ENCODE measurements around the gene TNFRSF14. TPM values are rescaled to one million over a fixed set of nuclear protein-coding genes. Genes with fewer than 3 reads are reported as not detected.

The TNFRSF14 gene
- total and polyA plus RNA-seq, 2 experiments from 2014 or later: not detected

- H3K4me1 Mint-ChIP-seq: peaks cover 13% of the 10 kb centered on the region
- Histone ChIP-seq H3K9me2 (ENCODE audit: insufficient read depth) (no peaks in the 10 kb centered on the region), H2AFZ (no peak overlapping the region), H3K4me1 (ENCODE audit: insufficient read depth) (peaks cover 4% of the 10 kb centered on the region), H4K20me1 (replicated peaks; ENCODE audit: insufficient read depth) (no peaks in the 10 kb centered on the region), H3K4me3 (no peak overlapping the region), H3F3A (replicated peaks; ENCODE audit: low read depth) (no peaks in the 10 kb centered on the region), H3K4me2 (no peak overlapping the region), H3K27me3 (ENCODE audit: insufficient read depth) (no peaks in the 10 kb centered on the region), H3K36me3 (ENCODE audit: insufficient read depth) (no peaks in the 10 kb centered on the region), H3K27ac (ENCODE audit: low read depth) (no peak overlapping the region), H3K79me2 (replicated peaks; ENCODE audit: insufficient read depth) (no peaks in the 10 kb centered on the region)
- H3K27ac Mint-ChIP-seq: no peak overlapping the region
- H3K9me3 Mint-ChIP-seq: peaks cover 14% of the 10 kb centered on the region
- H3K36me3 Mint-ChIP-seq (ENCODE audit: low read depth): peaks cover 15% of the 10 kb centered on the region; the same call in 2 of the 3 replicates
- ATAC-seq (no peak), DNase-seq (ENCODE audit: low spot score) (no peak)
- H3K27me3 Mint-ChIP-seq (ENCODE audit: insufficient read depth, low read depth, poor library complexity): peaks cover 3% of the 10 kb centered on the region
- no peak for TF ChIP-seq CREB1 (CRISPR knock-in tag; IDR thresholded peaks at IDR 0.05; ENCODE audit: low read depth)
- TF ChIP-seq STAT1 (IDR thresholded peaks at IDR 0.05; ENCODE audit: unreplicated experiment): no peak
- TF ChIP-seq EZH2 (IDR thresholded peaks at IDR 0.05; ENCODE audit: low read depth, unreplicated experiment): no peak
- no peak for TF ChIP-seq ZNF114 (CRISPR knock-in tag; IDR thresholded peaks at IDR 0.05)
- no peak for TF ChIP-seq NANOG (IDR thresholded peaks at IDR 0.05; ENCODE audit: borderline replicate concordance)
- TF ChIP-seq JUNB (IDR thresholded peaks at IDR 0.05; ENCODE audit: unreplicated experiment): no peak
- no peak for TF ChIP-seq CTCF (conservative IDR thresholded peaks at IDR 0.05; ENCODE audit: low read depth in 2 of 2)
- no peak overlapping the region for H3K4me3 Mint-ChIP-seq
These were observed 32.7 kb downstream of the TNFRSF14 start for GRCh38 chr1:2588661-2589430.

GRCh38 chr1:2589431-2590232 lies 33.5 kb downstream of the TNFRSF14 start:
- Histone ChIP-seq H3K79me2 (replicated peaks; ENCODE audit: insufficient read depth) (no peaks in the 10 kb centered on the region), H3K4me2 (no peak overlapping the region), H3F3A (replicated peaks; ENCODE audit: low read depth) (no peaks in the 10 kb centered on the region), H3K4me1 (ENCODE audit: insufficient read depth) (no peaks in the 10 kb centered on the region; the same call in 1 of the 2 replicates), H3K27ac (ENCODE audit: low read depth) (no peak overlapping the region), H3K27me3 (ENCODE audit: insufficient read depth) (no peaks in the 10 kb centered on the region), H4K20me1 (replicated peaks; ENCODE audit: insufficient read depth) (no peaks in the 10 kb centered on the region), H3K36me3 (ENCODE audit: insufficient read depth) (no peaks in the 10 kb centered on the region), H3K4me3 (no peak overlapping the region), H2AFZ (no peak overlapping the region), H3K9me2 (ENCODE audit: insufficient read depth) (no peaks in the 10 kb centered on the region)
- DNase-seq (ENCODE audit: low spot score): no peak
- Mint-ChIP-seq H3K9me3 (peaks cover 14% of the 10 kb centered on the region), H3K4me3 (no peak overlapping the region), H3K27ac (no peak overlapping the region), H3K4me1 (peaks cover 7% of the 10 kb centered on the region), H3K27me3 (ENCODE audit: insufficient read depth, low read depth, poor library complexity) (peaks cover 1% of the 10 kb centered on the region), H3K36me3 (ENCODE audit: low read depth) (peaks cover 15% of the 10 kb centered on the region; the same call in 2 of the 3 replicates)
- ATAC-seq: no peak
- TF ChIP-seq CTCF (conservative IDR thresholded peaks at IDR 0.05; ENCODE audit: low read depth in 2 of 2) (no peak), REST (IDR thresholded peaks at IDR 0.05; ENCODE audit: unreplicated experiment) (no peak), CREB1 (CRISPR knock-in tag; IDR thresholded peaks at IDR 0.05; ENCODE audit: low read depth) (no peak), POLR2AphosphoS5 (IDR thresholded peaks at IDR 0.05; ENCODE audit: low read depth) (no peak), STAT1 (IDR thresholded peaks at IDR 0.05; ENCODE audit: unreplicated experiment) (no peak), ETS1 (IDR thresholded peaks at IDR 0.05) (no peak), EZH2 (IDR thresholded peaks at IDR 0.05; ENCODE audit: low read depth, unreplicated experiment) (no peak), EZH2phosphoT487 (IDR thresholded peaks at IDR 0.05; ENCODE audit: unreplicated experiment) (no peak)
